IPS-11a (cell line): Measurements from ENCODE around the gene TCF12.

Experiments used
- H3K4me3 ChIP-seq: one replicate; pipeline ENCODE4 v1.5.1; 2013; ENCODE audit warnings: low read depth, low read length, control low read depth

TCF12 gene

DNA sequence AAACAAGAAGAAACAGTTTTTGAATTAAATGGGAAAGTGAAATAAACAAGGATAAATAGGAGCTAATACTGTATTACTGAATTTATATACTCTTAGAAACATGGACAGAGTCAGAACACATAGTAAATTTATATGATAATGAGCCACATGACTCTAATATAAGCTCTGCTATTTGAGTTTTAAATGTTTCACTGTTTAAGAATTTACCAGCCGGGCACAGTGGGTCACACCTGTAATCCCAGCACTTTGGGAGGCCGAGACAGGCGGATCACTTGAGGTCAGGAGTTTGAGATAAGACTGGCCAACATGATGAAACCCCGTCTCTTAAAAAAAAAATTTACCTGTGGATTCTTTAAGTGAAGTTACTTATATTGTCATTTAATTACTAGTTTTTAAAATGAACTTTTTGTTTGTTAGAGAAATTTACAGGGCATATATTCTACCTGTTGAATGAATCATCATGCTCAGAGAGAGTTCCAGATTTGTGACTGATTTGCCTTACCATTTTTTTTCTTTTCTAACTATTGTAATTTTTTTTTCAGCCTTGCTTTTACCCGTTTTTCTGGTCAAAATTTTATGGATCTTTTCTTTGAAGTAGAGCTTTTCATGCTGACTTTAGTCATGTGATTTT lies 125.7 kb downstream of the TCF12 start:
- no peak overlapping the region for H3K4me3 ChIP-seq

DNA sequence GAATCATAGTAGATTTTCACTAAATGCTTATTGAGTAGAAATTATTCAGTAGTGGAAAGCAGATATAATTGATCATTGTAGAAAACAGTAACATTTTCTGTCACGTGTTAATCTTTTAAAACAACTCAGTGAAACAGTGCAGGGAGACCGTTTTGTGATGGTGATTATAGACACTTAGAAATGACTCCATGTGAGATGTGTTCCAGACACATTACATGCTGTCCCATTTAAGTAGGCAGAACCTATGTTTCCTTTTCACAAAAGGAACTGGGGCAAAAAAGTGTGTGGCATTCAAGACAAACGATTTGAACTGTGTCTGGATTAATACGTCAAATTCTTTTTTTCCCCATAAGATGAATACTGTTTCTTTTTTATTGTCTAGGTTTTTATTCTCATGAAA lies 126.5 kb downstream of the TCF12 start:
- no peak overlapping the region for H3K4me3 ChIP-seq

DNA sequence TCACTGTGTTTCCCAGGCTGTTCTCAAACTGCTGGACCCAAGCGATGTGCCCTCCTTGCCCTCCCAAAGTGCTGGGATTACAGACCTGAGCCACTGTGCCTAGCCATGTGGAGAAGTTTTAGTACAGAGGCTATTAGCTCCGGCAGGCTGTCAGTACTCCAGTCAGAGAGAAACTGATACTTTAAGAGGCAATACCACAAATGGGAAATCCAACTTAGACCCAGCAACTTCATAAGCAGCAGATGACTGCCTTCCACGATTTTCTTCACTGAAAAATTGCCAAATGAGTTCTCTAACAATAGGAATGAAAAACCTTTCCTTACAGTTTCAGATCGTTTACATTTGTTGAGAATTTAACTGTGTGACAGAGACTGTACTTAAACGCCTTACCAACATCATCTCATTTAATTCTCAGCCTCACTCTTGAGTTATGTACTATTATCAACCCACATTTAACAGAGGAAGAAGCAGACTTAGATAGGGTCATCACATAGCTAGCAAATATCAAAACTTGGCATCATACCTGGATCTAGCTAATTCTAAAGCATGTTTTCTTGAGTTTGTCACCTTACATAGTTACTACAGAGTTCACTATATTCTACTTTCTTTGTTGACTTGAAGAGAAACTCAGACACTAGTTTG lies 127.4 kb downstream of the TCF12 start:
- H3K4me3 ChIP-seq: no peak overlapping the region

DNA sequence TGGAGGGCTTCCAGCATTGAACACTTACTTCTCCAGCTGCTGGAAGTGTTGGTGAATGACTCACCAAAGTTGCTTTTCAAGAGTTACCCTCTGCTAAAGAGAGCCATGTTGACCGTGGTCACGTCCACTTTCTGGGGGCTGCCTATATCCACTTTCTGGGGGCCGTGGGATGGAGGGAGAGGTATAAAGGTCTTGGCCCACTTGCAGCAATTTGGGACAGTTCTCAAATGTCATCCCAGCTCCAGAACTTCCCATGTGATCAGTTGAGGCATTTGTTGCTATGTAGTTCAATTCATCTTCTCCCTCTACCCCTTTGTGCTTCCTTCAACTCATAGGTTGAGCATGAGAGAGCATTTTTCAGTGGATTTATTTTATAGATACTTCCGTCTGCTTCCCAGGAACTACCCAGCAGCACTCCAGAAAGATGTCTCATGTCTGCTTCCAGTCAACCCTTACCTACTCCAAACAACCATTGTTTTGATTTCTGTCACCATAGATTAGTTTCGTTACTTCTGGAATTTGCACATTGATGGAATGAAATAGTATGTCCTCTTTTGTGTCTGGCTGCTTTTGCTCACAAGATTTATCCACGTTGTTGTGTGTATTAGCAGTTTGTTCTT lies 130.6 kb downstream of the TCF12 start:
- no peak overlapping the region for H3K4me3 ChIP-seq

DNA sequence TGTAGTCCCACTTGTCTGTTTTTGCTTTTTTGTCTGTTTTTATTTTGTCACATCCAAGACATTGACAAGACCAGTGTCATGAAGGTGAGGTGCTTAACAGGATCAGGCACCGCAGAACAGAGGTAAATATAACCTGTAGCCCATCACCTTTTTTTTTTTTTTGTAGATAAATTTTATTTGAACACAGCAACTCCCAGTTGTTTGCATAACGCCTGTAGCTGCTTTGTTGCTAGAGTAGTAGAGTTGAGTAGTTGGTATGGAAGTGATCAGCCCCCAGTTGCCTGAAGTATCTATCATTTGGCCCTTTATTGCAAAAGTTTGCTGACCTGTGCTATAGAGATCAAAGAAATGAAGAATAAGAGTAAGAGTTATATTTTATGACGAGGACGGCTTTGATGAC lies 135.0 kb downstream of the TCF12 start:
- no peak overlapping the region for H3K4me3 ChIP-seq

DNA sequence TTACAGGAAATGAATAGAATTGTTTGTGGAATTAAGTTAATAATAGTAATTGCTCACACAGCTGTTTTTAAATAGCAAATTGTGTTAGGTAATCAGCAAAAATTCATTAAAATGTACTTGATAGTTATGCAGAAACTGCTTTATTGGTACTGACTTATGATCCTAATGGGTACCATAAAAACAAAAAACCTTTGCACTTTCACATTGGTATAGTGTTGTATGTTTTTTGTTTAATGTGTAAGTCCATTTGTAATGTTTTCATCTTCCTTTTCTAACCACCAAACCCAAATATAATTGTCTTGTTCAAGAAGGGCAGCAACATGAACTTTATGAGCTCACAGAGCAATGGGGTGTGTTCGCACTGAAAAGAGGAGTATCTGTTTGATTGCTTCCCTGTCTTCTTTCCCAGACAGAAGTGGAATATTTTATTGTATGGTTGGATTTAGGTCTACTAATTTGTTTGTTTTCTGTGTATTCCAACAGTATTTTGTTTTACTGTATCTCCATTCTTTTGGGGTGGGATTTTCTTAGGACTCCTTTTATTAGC lies 135.8 kb downstream of the TCF12 start:
- H3K4me3 ChIP-seq: no peak overlapping the region

DNA sequence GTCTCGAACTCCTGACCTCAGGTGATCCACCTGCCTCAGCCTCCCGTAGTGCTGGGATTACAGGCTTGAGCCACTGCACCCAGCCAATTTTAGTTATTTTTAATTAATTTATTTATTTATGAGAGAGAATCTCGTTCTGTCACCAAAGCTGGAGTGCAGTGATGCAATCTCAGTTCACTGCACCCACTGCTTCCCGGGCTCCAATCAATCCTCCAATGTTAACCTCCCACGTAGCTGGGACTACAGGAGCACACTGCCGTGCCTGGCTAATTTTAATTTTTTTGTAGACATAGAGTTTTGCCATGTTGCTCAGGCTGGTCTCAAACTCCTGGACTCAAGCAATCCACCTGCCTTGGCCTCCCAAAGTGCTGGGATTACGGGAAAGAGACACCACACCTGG lies 137.9 kb downstream of the TCF12 start:
- no peak overlapping the region for H3K4me3 ChIP-seq

DNA sequence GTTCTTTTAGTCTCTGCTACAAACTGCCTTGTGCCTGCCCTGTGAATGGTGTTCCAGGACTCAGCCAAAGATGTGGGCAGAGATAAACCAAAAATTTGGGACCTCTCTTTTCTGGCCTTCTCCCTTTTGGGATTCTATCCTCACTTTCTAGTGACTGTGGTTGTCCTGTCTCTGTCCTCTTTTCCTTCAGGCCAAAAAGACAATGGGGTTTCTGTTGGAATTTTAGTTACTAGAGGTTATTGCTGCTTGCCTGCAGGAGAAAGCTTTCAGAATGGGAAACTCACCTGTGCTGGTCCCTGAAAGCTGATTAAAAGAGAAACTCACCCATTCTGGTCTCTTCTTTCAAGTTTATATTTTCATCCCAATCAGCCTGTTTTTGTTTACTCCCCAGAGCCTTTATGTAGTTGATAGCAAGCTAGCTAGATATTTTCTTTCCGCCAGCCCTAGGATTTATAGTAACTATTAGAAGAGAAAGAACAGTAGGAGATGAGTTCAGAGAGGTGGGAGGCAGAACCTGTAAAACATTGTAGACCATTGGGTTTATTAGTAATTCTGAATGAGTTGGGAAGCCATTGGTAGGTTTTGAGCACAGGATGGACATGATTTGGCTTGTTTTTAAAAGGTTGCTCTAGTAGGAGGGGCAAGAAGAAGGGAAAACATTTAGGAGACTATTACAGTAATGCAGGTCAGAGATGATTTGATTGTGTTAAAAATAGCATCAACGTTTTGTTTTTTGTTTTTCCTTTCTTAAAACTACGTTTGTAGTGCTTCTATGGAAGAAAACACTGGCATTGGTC lies 138.9 kb downstream of the TCF12 start:
- no peak overlapping the region for H3K4me3 ChIP-seq

DNA sequence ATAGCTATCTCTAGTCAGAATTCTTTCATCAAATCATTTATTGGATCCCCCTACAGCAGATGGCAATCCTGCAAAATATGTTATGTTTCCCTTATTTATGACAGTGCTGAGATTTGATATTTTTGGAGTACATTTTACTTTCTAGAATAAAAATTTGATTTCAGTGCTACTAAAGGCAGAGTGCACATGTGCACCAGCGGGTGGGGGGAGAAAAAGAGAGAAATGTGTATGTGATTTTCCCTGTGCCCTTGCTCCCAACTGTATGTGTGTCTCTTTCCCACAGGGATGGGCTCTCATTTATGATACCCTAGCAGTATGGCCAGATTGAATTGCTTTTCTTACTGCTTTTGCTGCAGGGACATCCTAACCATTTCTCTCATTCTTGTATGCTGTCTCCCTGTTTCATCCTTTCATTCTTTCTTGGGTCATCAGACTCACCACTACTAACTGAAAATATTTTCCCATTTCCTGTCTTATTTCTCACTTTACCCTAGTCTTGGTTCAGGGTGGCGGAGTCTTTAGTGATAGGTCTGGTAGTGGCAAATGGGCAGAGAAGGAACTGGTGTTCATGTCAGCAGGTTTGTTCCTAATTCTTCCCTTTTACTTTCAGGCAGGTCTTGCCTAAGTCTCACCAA lies 140.7 kb downstream of the TCF12 start:
- no peak overlapping the region for H3K4me3 ChIP-seq

DNA sequence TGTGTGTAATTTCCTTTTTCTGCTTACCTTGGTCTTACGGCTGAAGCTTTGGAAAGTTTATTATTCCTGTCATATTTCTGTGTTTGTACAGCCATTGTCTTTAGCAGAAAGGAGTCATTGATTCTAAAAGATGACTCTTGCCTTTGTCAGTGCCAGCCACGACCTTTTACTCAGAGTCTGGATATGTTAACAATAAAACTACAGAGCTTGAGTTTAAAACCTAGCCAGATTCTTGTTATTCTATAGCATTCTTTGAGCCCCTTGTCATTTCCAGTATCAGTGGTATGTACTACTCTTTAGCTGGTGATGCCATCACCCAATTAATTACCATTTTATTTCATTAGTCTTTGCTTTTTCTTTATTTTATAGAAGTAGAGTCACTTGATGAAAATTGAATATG lies 142.4 kb downstream of the TCF12 start:
- no peak overlapping the region for H3K4me3 ChIP-seq

DNA sequence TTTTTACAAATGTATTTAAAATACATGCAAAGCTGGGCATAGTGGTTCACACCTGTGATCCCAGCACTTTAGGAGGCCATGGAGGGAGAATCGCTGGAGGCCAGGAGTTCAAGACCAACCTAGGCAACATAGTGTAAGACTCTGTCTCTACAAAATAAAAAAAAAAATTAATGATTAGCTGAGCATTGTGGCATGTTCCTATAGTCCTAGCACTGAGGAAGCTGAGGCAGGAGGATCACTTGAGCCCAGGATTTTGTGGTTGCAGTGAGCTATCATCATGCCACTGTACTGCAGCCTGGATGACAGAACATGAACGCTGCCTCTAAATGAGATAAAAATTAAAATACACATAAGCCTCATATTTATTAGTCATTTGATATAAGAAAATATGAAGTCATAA lies 142.8 kb downstream of the TCF12 start:
- H3K4me3 ChIP-seq: no peak overlapping the region

DNA sequence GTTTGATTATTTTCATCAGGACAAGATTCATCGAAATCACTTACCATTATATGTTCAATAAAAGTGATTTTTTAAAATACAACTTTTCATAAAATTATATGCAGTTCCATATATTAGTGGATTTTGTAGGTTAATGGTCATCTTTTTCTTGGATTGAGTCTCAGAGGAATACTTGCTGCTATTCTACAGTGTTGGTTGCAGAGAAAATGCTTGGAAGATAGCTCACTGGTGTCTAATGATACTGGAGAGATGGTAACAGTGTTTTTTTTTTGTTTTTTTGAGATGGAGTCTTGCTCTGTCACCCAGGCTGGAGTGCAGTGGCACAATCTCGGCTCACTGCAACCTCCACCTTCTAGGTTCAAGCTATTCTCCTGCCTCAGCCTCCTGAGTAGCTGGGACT lies 143.3 kb downstream of the TCF12 start:
- no peak overlapping the region for H3K4me3 ChIP-seq

DNA sequence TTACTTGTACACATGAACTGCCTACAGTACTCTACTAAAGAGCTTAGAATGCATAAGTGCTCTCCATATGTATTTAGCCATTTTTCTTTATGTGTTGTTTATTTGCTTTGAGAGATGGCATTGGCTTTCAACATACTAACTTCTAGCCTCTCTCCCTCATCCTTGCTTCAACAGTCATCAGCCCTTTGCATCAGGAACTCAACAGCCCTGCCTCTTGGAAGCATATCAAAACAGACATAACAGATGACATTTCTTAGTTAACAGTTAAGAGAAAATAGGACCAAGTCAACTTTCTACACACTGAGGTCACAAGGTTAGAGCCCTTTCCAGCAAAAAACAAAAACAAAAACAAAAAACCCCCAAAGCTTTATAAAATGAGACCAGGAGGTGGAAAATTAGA lies 145.6 kb downstream of the TCF12 start:
- no peak overlapping the region for H3K4me3 ChIP-seq

DNA sequence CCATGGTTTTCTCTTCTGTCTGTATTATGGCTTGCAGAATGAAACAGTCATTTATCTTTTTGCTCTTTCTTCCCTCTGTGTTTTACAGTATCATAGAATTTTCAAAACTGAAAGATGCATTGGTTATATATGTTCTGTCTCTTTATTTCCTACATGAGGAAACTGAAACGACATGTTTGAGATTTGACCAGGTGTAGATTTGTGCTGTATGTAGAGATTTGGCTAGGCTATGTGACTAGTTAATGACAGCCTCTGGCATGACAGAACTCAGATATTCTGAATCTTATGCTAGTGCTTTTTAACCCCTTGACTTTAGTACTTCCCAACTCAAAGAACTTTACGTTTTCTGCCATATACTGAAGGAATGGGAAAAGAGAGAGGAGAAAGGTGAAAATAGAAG lies 151.0 kb downstream of the TCF12 start:
- no peak overlapping the region for H3K4me3 ChIP-seq

DNA sequence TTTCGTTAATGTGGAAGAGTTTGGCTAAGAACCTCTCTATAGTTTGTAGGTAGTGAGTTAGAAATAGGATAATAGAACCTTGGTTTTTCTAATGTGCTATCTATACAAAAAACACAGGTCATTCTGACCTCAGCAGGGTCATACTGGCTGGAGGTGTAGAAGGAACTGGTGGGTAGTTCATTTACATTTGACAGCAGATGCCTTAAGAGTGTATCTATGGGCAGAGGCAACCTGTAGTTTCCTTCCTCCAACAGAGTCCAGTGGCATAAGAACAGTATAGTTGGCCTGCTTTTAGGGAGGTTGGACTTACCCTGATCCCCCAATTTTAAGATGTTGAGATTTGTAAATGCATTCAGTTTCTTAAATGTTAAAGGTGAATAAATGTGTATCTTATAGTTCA lies 152.2 kb downstream of the TCF12 start:
- H3K4me3 ChIP-seq: no peak overlapping the region

DNA sequence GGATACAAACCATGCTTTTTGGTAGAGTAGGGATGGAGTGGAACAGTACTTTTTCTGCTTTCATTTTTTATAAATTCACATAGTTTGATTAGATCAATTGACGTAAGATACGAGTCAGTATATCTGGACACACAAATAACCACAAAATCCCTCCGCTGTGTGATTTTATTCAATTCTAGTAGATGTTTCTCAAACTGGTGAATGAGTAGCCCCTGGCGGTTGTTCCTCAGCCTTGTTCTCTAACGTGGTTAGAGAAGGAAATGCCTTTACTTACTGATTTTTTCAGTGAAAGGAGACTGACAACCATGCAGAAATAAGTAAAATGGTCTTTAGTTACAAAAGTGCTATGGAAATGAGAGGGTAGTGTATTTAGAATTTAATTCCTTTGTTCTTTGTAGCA lies 161.0 kb downstream of the TCF12 start:
- H3K4me3 ChIP-seq: no peak overlapping the region

DNA sequence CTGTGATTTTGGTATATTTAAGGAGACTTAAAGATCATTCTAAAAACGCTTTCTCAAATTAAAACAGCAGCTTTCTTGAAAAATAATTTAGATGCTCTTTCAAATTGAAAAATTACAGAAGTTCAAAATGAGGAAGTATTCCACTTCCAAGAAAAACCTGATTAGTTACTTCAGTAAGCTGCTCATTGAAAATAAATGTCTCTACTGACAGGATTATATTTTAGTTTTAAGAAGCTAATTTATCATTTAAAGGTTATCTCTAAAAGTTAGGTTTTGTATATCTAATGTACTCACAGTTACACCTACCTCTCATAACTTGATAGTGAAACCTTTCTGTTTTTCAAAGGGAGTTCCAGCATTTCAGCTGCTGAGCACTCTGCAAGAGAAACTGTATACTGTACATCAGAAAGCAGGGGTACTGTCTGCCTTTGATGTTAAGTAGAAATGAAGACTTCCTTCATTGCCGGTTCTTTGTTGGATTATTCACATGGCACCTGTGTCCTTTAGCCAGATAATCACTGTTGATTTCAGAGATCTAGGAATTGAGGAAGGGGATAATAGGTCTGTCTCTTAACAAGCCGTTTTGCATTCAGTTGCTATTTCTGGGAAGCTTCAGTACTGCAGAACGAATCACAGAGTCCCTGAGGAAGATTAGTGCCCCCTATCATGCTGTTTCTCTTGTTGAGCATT lies 161.6 kb downstream of the TCF12 start:
- H3K4me3 ChIP-seq: no peak overlapping the region

DNA sequence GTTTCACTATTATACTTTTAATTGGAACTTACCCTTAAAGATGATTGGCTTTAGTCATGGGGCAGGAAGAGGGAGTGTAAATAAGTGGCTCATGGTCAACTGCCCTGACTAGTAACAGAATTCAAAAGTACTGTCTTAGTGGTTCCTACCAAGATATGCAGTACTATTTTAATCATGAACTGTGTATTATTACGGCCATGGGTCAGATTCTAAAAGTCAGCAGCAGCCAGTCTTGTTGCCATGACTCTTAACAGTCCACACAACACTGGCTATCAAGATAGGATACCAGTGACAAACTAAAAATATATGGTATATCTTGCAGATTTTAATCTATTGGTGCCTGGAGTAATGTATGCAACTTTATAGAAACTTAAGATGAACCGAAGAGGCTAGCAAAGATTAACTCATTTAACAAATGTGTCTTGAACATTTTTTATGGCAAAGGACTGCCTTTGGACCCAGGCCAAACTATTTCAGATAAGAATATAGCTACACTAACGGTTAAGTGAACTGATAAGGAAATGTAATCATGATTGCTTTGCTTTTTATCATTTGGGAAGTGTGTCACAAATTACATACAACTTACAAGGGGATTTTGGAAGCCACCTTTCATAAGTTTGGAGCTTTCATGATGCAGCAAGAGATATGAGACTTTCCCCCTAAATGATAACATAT lies 163.7 kb downstream of the TCF12 start:
- no peak overlapping the region for H3K4me3 ChIP-seq

DNA sequence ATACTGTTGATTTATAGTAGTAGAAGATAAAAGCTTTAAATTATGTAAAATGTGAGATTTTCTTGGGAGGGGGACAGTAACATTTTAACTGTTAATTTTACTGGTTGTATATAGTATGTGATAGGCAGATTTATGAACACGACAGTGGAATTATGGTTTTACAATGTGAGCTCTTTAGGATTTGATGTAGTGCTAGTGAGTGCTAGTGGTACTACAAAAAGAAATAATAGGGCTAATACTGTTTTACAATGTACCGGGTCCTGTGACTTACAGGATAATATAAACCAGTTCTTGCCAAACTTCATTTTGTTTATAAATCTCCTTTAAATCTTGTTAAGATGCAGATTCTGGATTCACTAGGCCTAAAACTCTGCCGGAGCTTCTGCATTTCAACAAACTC lies 165.7 kb downstream of the TCF12 start:
- H3K4me3 ChIP-seq: no peak overlapping the region

DNA sequence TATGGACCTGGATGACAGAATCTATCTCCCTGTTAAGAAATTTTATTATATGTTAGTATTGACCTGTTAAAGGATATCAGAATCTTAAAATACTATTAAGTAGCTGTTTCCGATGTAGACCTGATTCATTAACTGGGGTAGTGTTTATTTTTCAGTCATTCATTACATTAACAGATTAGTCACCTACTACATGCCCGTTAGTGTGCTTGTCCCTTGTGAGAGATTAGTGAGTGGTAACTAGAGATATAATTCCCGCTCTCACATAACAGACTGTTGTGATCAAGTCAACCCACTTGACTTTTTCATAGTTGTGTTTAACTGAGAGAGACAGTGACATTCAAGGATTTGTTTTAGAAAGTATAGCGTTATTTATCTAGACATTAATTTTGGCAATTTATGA lies 166.8 kb downstream of the TCF12 start:
- no peak overlapping the region for H3K4me3 ChIP-seq
